Ovary (tissue), 9 donors: ENCODE data around the gene MOSMO. TPM values are rescaled to one million over a fixed set of nuclear protein-coding genes. Genes with fewer than 3 reads are reported as not detected.

Source experiments
- DNase-seq, 5 donors: peaks; one replicate each; pipeline ENCODE4 v3.0.0-alpha.2; 2019 to 2020
- H3K27ac ChIP-seq, 2 donors: fragments of 200-600 bp; one replicate each; pipeline versions ENCODE4 v1.5.1 to v1.8.0; 2019 to 2022
- H3K27me3 ChIP-seq: fragments of 200-600 bp; one replicate; pipeline ENCODE4 v1.8.0; 2022
- H3K36me3 ChIP-seq: fragments of 200-600 bp; sonication (generic); one replicate; pipeline ENCODE4 v1.5.1; 2019
- H3K4me1 ChIP-seq: one replicate; pipeline ENCODE4 v1.8.1; 2013; ENCODE audit warnings: mild to moderate bottlenecking, moderate library complexity; ENCODE audit not compliant: insufficient read depth
- H3K4me3 ChIP-seq: fragments of 200-600 bp; sonication (generic); one replicate; pipeline ENCODE4 v1.5.1; 2017
- H3K9me3 ChIP-seq, 2 donors: fragments of 200-600 bp in 1 of 2; sonication (generic) in 1 of 2; one replicate each; pipeline versions ENCODE4 v1.5.1 to v1.8.1; 2013 to 2019; ENCODE audit warnings: mild to moderate bottlenecking in 1 of 2, moderate library complexity in 1 of 2
- EP300 ChIP-seq: sonication (generic); formaldehyde crosslinking; IDR thresholded peaks from one replicate; pipeline ENCODE4 v1.6.1; 2017; ENCODE audit warnings: antibody characterized with exemption
- POLR2A ChIP-seq: fragments of 450-650 bp; IDR thresholded peaks from one replicate; pipeline ENCODE4 v1.6.1; 2017; ENCODE audit warnings: antibody characterized with exemption, mild to moderate bottlenecking, moderate library complexity
- WGBS, 3 donors: extraction: QIAGEN DNeasy Blood & Tissue Kit in 1 of 3; methylation state at CpG; one replicate each; pipeline versions ENCODE4 v1.1.5 to v1.1.7; 2013 to 2017; 5-methylcytosine and 5-hydroxymethylcytosine counted together
- intact Hi-C, 4 donors: fragments of 100-400 bp; cut with DNase I; formaldehyde crosslinking; loops; one replicate each; pipeline versions ENCODE4 v1.11.0 to v1.15.1; 2022 to 2023
- polyA plus RNA-seq, 2 donors: library from polyadenylated mRNA; stranded (reverse); fragments of 200-250 nt in 1 of 2; fragments of 350-450 nt in 1 of 2; fragmentation: Illumina TruSeq in 1 of 2; extraction: RNeasy Lipid Tissue Mini Kit (QIAGEN cat#74804) in 1 of 2; gene quantifications; one replicate each; pipeline ENCODE4 v1.2.3, GENCODE V29; 2013 to 2014
- total RNA-seq, 7 donors: library from RNA; depleted of rRNA in 2 of 7; stranded (reverse); fragments of >200 nt in 2 of 7; fragmentation: NEBNext Ultra II Directional in 3 of 7; extraction: Animal tissue kit (Norgen Biotek cat#: 25700) in 3 of 7; gene quantifications; one replicate each; pipeline versions ENCODE4 v1.1.0 to v1.2.4, GENCODE V29; 2016 to 2023
- TF ChIP-seq, protein P1 (sequence below), 3 donors: fragments of 450-650 bp in 2 of 3; fragments of 200-600 bp in 1 of 3; IDR thresholded peaks; one replicate each; pipeline versions ENCODE4 v1.5.1 to v1.8.0; 2016 to 2022; ENCODE audit warnings: antibody characterized with exemption in 3 of 3, mild to moderate bottlenecking in 1 of 3
- donor health status: DM: no; HTN: no; CAD: no; lungs with moderate emphysema.
- donor health status: DM: no; HTN: no; CAD: no.
- donor health status: Bipolar disorder and iron deficiency.
- donor health status: DM: yes; HTN: yes; CAD: no.
- donor health status: DM: no; HTN: no; CAD: no.
- donor health status: DM: yes; HTN: yes; CAD: no.

The MOSMO gene
- total and polyA plus RNA-seq, 9 donors, result 11.6 to 33.3 (median 18.2) TPM

DNA sequence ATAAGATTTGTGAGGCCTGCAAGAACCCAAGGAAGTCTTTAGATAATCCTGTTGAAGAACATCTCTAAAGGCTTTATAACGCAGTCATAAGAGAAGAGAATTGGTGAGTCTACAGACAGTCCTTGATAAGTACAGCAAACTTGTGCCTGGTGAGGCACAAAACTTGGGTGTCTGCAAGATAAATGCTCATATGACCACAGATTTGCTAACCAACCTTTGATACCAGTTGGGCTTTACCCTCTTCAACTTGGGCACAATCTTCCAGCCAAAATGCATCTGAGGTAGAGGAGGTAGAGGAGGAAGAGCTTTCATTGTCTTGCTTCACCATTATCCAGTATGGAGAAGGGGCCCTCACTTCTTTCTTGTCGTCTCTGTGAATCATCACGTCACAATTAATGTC, 23.8 kb upstream of the MOSMO start:
- H3K4me1 ChIP-seq, result peaks cover 1% of the 10 kb centered on the region
- H3K27me3 ChIP-seq, result no peaks in the 10 kb centered on the region
- no peaks in the 10 kb centered on the region for H3K9me3 ChIP-seq
- TF ChIP-seq POLR2A (no peak), EP300 (no peak)
- TF ChIP-seq, protein P1, sequence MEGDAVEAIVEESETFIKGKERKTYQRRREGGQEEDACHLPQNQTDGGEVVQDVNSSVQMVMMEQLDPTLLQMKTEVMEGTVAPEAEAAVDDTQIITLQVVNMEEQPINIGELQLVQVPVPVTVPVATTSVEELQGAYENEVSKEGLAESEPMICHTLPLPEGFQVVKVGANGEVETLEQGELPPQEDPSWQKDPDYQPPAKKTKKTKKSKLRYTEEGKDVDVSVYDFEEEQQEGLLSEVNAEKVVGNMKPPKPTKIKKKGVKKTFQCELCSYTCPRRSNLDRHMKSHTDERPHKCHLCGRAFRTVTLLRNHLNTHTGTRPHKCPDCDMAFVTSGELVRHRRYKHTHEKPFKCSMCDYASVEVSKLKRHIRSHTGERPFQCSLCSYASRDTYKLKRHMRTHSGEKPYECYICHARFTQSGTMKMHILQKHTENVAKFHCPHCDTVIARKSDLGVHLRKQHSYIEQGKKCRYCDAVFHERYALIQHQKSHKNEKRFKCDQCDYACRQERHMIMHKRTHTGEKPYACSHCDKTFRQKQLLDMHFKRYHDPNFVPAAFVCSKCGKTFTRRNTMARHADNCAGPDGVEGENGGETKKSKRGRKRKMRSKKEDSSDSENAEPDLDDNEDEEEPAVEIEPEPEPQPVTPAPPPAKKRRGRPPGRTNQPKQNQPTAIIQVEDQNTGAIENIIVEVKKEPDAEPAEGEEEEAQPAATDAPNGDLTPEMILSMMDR (IDR thresholded peaks at IDR 0.05), result no peak
- intact Hi-C loops, result loop anchor here in 1 of 4 donors (1.0 kb wide), 1 partner anchor 164 kb away; no protein-coding TSS in a partner anchor
- H3K27ac ChIP-seq, result no peak overlapping the region
- WGBS, 3 donors, result 77 to 91% (median 87%) methylated on average over 3 of the region's 3 CpGs
- DNase-seq, result no peak
- no peaks in the 10 kb centered on the region for H3K36me3 ChIP-seq
- H3K4me3 ChIP-seq, result no peak overlapping the region

DNA sequence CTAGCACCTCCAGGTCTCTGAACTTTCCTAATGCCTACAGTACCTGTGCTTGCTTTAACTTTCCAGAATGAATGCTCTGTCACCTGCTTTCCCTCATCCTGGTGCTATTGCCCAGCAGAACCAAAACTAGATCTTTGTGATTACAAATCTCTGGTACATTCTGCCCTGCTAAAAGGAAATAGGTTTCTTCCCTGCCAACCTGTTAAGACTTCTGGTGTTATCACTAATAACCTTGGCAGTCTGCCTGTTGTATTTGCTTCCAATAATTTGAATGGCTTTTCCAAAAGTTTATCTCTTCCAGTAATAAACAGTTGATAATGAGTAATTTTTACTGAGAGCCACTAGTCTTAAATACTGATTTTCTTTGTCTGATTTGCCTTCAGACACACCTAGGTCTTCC, 22.4 kb upstream of the MOSMO start:
- no peak for DNase-seq
- intact Hi-C loops, result no loop called here
- peaks cover 2% of the 10 kb centered on the region for H3K4me1 ChIP-seq
- H3K36me3 ChIP-seq, result no peaks in the 10 kb centered on the region
- H3K9me3 ChIP-seq, result no peaks in the 10 kb centered on the region
- TF ChIP-seq POLR2A, result no peak
- TF ChIP-seq EP300, result no peak
- no peaks in the 10 kb centered on the region for H3K27me3 ChIP-seq
- no peak overlapping the region for H3K4me3 ChIP-seq
- H3K27ac ChIP-seq, result no peak overlapping the region

DNA sequence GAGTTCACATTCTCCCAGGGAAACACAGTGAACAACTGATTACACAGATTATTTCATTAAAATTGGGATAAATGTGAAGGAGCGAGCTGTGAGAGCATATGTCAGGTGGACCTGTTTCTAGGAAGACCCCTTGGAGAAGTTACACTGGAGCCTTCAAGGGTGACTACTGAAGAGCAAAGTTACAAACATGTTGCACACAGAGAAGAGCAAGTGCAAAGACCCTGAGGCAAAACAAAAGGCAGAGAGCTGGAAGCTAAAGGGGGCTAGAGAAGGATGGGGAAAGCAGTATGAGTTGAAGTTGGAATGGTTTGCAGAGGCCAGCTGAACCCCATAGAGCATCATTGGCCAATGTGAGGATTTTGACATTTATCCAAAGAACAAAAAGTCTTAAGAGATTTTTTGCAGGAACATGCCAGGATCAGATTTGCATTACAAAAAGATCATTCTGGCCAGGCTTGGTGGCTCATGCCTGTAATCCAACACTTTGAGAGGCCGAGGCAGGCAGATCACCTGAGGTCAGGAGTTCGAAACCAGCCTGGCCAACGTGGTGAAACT, 21.1 kb upstream of the MOSMO start:
- WGBS, 3 donors, result 83 to 88% (median 84%) methylated on average over 4 of the region's 4 CpGs
- H3K4me3 ChIP-seq, result no peak overlapping the region
- H3K27ac ChIP-seq, result no peak overlapping the region
- no peak for DNase-seq
- intact Hi-C loops, result no loop called here
- H3K9me3 ChIP-seq, result no peaks in the 10 kb centered on the region
- no peak for TF ChIP-seq POLR2A
- TF ChIP-seq EP300, result no peak
- TF ChIP-seq, protein P1 (IDR thresholded peaks at IDR 0.05), result no peak
- H3K4me1 ChIP-seq, result peaks cover 2% of the 10 kb centered on the region
- H3K27me3 ChIP-seq, result no peaks in the 10 kb centered on the region
- no peaks in the 10 kb centered on the region for H3K36me3 ChIP-seq

DNA sequence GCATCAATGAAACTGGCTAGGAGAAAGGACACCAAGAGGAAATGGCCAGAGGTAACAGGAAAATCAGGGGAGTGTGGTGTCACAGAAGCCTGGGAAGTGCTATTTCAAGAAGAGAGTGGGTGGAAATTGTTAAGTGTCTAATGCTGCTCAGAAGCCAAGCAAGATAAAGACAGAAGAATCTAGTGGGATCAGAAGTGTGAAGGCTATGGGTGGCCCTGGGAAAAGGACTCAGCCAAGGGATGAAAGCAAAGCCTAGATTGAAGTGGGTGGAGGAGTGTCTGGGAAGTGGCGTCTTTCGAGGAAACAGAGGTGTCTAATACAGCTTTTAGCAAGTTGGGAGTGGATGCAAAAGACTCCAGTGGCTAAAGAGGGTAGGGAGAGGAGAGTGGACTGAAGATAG, 20.4 kb upstream of the MOSMO start:
- 40 to 53% (median 49%) methylated on average over 2 of the region's 2 CpGs for WGBS, 3 donors
- H3K27me3 ChIP-seq, result no peaks in the 10 kb centered on the region
- intact Hi-C loops, result no loop called here
- H3K4me3 ChIP-seq, result no peak overlapping the region
- TF ChIP-seq, protein P1 (IDR thresholded peaks at IDR 0.05), result no peak
- TF ChIP-seq EP300 (no peak), POLR2A (no peak)
- no peaks in the 10 kb centered on the region for H3K36me3 ChIP-seq
- no peaks in the 10 kb centered on the region for H3K9me3 ChIP-seq
- DNase-seq, result no peak
- H3K4me1 ChIP-seq, result peaks cover 2% of the 10 kb centered on the region
- H3K27ac ChIP-seq, result no peak overlapping the region

DNA sequence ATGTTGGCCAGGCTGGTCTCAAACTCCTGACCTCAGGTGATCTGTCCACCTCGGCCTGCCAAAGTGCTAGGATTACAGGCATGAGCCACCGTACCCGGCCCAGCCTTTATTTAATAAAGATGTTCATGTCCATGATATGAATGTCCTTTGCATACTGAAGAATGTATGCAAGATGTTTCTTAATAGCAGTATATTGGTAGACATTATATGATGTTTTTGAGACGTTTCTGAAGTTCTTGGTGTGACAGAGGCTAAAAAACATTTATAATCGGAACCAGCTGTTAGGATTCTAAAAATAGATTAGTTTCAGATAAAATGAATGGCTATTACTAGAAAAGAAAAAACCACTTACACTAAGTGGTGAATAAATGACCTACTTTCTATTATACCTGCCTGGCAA, 18.8 kb upstream of the MOSMO start:
- no peak for DNase-seq
- intact Hi-C loops, result no loop called here
- 33 to 44% (median 37%) methylated on average over 5 of the region's 5 CpGs for WGBS, 3 donors

More for the DNA sequence above, 18.8 kb upstream of the MOSMO start:
- no peak for TF ChIP-seq EP300
- TF ChIP-seq, protein P1 (IDR thresholded peaks at IDR 0.05), result no peak
- no peak for TF ChIP-seq POLR2A
- Histone ChIP-seq H3K27me3 (no peaks in the 10 kb centered on the region), H3K4me3 (no peak overlapping the region), H3K27ac (no peak overlapping the region), H3K4me1 (peaks cover 2% of the 10 kb centered on the region), H3K9me3 (no peaks in the 10 kb centered on the region), H3K36me3 (no peaks in the 10 kb centered on the region)
